ENCODE results near the gene JAKMIP2.

DNA sequence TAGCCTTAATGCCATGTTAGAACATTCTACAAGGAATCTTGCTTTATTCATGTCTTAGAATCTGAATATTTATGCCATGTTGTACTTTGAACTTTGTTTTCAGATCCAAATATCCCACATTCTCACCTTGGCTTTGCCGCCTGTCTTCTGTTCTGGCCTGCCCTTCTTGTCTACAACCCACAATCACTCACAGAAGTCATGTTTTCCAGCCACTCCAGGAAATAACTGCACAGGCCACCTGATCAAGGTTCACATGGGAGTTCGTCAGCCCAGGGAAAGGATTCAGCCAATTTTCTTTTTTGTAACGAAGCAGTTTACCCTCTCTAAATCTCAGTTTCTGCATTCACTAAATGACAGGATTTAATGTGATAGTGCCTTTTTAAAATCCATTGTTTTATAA lies 70.5 kb downstream of the JAKMIP2 start:
- TF ChIP-seq POLR2A (IDR thresholded peaks at IDR 0.05; ENCODE audit: low read length) (no peak), GATA1 (IDR thresholded peaks at IDR 0.05; ENCODE audit: low read depth, low read length) (no peak)
